ENCODE measurements around the gene FGF6. TPM values are rescaled to one million over a fixed set of nuclear protein-coding genes. Genes with fewer than 3 reads are reported as not detected.

Gene FGF6
- total and polyA plus RNA-seq, 9 of the 15 experiments (the other 6 are each of a cell fraction or from before 2014, with no cell fraction given), result 0.14 TPM; not detected in 8

- TF ChIP-seq CREB3L1 (IDR thresholded peaks at IDR 0.05; ENCODE audit: borderline replicate concordance, low read depth), result no peak
- peak; percentile 69; the same call in 1 of the 2 replicates for TF ChIP-seq SOX6 (IDR thresholded peaks at IDR 0.05)
- no peak for TF ChIP-seq GABPB1 (CRISPR knock-in tag; IDR thresholded peaks at IDR 0.05)
- no peak for TF ChIP-seq HOXB6 (CRISPR knock-in tag; IDR thresholded peaks at IDR 0.05; ENCODE audit: borderline replicate concordance)
- no peak for TF ChIP-seq PATZ1 (CRISPR knock-in tag; IDR thresholded peaks at IDR 0.05; ENCODE audit: borderline replicate concordance)
- TF ChIP-seq SRSF9 (IDR thresholded peaks at IDR 0.05; ENCODE audit: borderline replicate concordance, low read depth, low read length), result no peak
- TF ChIP-seq ZNF12 (CRISPR knock-in tag; IDR thresholded peaks at IDR 0.05), result no peak
- TF ChIP-seq FOXJ2 (tag; IDR thresholded peaks at IDR 0.05), result 0 out of 2 replicates have a peak, but pooled peaks have one; percentile 24
- TF ChIP-seq CHAMP1 (IDR thresholded peaks at IDR 0.05), result no peak
- no peak for TF ChIP-seq AFF1 (IDR thresholded peaks at IDR 0.05; ENCODE audit: low read depth in 1 of 2, partially characterized antibody in 2 of 2)
- no peak for TF ChIP-seq ZBTB12 (CRISPR knock-in tag; IDR thresholded peaks at IDR 0.05)
- no peak for TF ChIP-seq ZNF41 (CRISPR knock-in tag; conservative IDR thresholded peaks at IDR 0.05)
- TF ChIP-seq NR1H2 (CRISPR knock-in tag; IDR thresholded peaks at IDR 0.05), result no peak
- no peak for TF ChIP-seq FOXK2 (conservative IDR thresholded peaks at IDR 0.05 in 1 of 2, IDR thresholded peaks at IDR 0.05 in 1 of 2; ENCODE audit: low read depth in 2 of 2)
- TF ChIP-seq ATF2 (CRISPR knock-in tag; IDR thresholded peaks at IDR 0.05), result no peak
Measured at GRCh38 chr12:4388662-4389061, 57.0 kb downstream of the FGF6 start (continued).
